ENCODE results near the gene RIC1.
A peak's percentile ranks its signal among the peaks of the same experiment; 100 is the strongest.

Gene RIC1

GRCh38 chr9:5608298-5609225, 20.3 kb upstream of the RIC1 start:
- Histone ChIP-seq H3K9ac (ENCODE audit: low read length) (peak overlapping the region; percentile 24), H3K9me3 (ENCODE audit: low read length) (no peaks in the 10 kb centered on the region), H3K27me3 (ENCODE audit: control insufficient read depth in 1 of 2, insufficient read depth in 2 of 2, low read length in 2 of 2) (no peaks in the 10 kb centered on the region), H3K4me1 (ENCODE audit: insufficient read depth, low read length) (peaks cover 5% of the 10 kb centered on the region), H3K27ac (ENCODE audit: low read depth, low read length) (no peak overlapping the region), H3K4me3 (ENCODE audit: low read depth in 1 of 2, low read length in 2 of 2) (peak overlapping the region in 1 of 2 donors; percentile 44), H3K36me3 (ENCODE audit: insufficient read depth, low read length) (no peaks in the 10 kb centered on the region)

DNA sequence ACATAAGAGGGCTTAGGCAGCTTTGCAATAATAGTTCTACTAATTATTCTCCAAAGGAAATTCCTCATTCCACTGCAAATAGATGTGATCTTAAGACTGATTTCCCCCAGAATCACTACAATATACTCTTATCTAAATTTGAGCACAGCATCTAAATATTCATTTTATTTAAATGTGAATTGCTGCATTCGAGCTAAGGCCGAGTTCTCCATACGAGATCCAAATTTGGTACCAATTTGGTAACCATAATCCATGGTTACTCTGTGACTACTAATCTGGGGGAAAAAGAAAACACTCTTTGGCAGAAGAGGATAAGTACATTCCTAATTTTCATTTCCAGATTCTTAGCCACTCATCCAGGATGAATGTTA, 19.7 kb upstream of the RIC1 start:
- H3K9ac ChIP-seq (ENCODE audit: low read length), result no peak overlapping the region
- peak overlapping the region in 1 of 2 donors; percentile 44 for H3K4me3 ChIP-seq (ENCODE audit: low read depth in 1 of 2, low read length in 2 of 2)
- H3K4me1 ChIP-seq (ENCODE audit: insufficient read depth, low read length), result peaks cover 5% of the 10 kb centered on the region
- no peaks in the 10 kb centered on the region for H3K27me3 ChIP-seq (ENCODE audit: control insufficient read depth in 1 of 2, insufficient read depth in 2 of 2, low read length in 2 of 2)
- H3K27ac ChIP-seq (ENCODE audit: low read depth, low read length), result no peak overlapping the region
- no peaks in the 10 kb centered on the region for H3K36me3 ChIP-seq (ENCODE audit: insufficient read depth, low read length)
- H3K9me3 ChIP-seq (ENCODE audit: low read length), result no peaks in the 10 kb centered on the region

DNA sequence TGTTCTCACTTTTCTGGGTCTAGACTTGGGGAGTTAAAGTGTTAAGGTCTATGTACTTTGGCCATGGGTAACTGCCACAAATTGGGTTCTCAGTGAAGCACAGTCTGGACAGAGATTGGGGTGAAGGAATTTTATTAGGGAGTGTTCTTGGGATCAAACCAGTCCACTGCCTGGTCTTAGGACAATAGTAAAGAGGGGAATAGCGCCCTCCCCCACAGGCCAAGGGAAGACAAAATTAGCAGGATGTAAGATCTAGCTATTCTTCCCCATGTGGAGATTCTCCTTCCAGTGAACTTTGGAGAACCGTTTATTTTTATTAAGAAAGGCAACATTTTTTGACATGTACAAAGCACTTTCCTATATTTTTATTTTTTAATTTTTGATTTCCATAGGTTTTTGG, 18.4 kb upstream of the RIC1 start:
- Histone ChIP-seq H3K9ac (ENCODE audit: low read length) (no peak overlapping the region), H3K27me3 (ENCODE audit: control insufficient read depth in 1 of 2, insufficient read depth in 2 of 2, low read length in 2 of 2) (no peaks in the 10 kb centered on the region), H3K4me3 (ENCODE audit: low read depth in 1 of 2, low read length in 2 of 2) (no peak overlapping the region), H3K36me3 (ENCODE audit: insufficient read depth, low read length) (no peaks in the 10 kb centered on the region), H3K27ac (ENCODE audit: low read depth, low read length) (no peak overlapping the region), H3K9me3 (ENCODE audit: low read length) (no peaks in the 10 kb centered on the region), H3K4me1 (ENCODE audit: insufficient read depth, low read length) (peaks cover 5% of the 10 kb centered on the region)

DNA sequence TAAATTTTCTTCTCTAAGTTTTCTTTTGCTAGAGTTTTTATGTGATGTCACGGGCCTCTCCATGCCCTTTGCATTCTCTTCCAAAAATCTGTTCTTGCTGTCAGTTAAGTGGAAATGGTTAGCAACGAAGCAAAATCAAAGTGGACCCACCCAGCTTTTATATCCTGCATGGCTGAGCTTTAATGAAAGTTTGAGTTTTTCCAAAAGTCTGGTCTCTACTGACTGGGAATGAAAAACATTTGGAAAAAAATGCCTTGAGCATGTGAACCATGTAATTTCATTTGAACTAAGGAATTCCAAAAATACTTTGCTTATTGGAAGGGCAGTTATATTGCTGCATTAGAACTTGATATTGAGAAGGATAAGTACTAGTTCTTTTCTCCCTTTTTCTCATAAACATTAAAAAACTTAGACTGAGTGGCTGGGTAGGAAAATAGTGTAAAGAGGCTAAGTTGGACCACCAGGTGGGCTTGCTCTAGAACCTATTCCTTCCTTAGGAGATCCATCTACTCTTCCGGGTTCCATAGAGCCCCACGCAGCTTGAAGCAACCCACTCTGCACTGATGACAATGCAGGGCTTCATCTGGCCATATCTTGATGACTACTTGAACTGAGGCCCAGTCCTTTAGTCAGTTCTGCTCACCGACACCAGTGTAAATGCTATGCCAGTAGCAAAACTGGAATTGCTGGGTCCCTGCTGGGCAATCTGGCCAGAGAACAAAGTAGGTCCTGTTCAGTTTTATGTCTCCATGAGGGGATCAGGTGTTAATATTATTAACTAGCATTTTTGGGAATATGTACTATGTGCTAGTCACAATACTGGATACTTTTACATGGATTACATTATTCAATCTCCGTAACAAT, 17.4 kb upstream of the RIC1 start:
- H3K4me3 ChIP-seq (ENCODE audit: low read depth in 1 of 2, low read length in 2 of 2), result no peak overlapping the region
- no peaks in the 10 kb centered on the region for H3K27me3 ChIP-seq (ENCODE audit: control insufficient read depth in 1 of 2, insufficient read depth in 2 of 2, low read length in 2 of 2)
- no peak overlapping the region for H3K27ac ChIP-seq (ENCODE audit: low read depth, low read length)
- no peak overlapping the region for H3K9ac ChIP-seq (ENCODE audit: low read length)
- no peaks in the 10 kb centered on the region for H3K9me3 ChIP-seq (ENCODE audit: low read length)
- H3K4me1 ChIP-seq (ENCODE audit: insufficient read depth, low read length), result peaks cover 5% of the 10 kb centered on the region
- H3K36me3 ChIP-seq (ENCODE audit: insufficient read depth, low read length), result no peaks in the 10 kb centered on the region

DNA sequence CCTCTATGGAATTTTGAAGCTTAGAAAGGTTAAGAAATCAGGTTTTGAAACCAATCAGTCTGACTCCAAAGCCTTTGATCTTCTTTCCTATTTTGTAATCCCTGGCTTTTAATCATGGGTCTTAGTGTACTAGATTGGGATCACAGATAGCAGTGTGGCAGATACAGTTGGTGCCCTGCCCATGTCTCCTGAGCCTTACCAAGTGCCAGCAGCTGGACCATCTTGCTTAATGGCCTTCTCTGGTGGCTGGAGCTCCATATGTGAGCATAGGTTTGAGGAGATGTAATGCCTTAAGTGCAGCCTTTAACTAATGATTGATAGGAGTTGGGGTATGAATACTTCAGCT, 16.7 kb upstream of the RIC1 start:
- Histone ChIP-seq H3K27ac (ENCODE audit: low read depth, low read length) (no peak overlapping the region), H3K36me3 (ENCODE audit: insufficient read depth, low read length) (no peaks in the 10 kb centered on the region), H3K4me3 (ENCODE audit: low read depth in 1 of 2, low read length in 2 of 2) (no peak overlapping the region), H3K9me3 (ENCODE audit: low read length) (no peaks in the 10 kb centered on the region), H3K4me1 (ENCODE audit: insufficient read depth, low read length) (peaks cover 5% of the 10 kb centered on the region), H3K27me3 (ENCODE audit: control insufficient read depth in 1 of 2, insufficient read depth in 2 of 2, low read length in 2 of 2) (no peaks in the 10 kb centered on the region), H3K9ac (ENCODE audit: low read length) (no peak overlapping the region)

DNA sequence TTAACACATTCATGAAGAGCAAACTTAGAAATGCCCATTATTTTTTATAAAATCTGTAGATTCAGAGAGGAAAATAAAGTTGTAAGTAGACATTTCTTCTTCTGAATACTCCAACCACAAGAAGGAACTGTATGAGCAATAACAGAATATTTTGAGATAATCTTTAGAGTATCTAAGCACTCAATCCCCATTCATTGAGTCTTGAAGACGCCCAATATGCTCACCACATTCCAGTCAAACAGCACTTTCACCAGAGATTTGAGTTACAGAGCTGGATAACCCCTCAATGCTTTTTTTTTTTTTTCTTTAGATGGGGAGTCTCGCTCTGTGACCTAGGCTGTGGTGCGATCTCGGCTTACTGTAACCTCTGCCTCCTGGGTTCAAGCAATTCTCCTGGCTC, 14.7 kb upstream of the RIC1 start:
- H3K4me3 ChIP-seq (ENCODE audit: low read depth in 1 of 2, low read length in 2 of 2), result no peak overlapping the region
- no peaks in the 10 kb centered on the region for H3K27me3 ChIP-seq (ENCODE audit: control insufficient read depth in 1 of 2, insufficient read depth in 2 of 2, low read length in 2 of 2)
- no peaks in the 10 kb centered on the region for H3K36me3 ChIP-seq (ENCODE audit: insufficient read depth, low read length)
- no peak overlapping the region for H3K27ac ChIP-seq (ENCODE audit: low read depth, low read length)
- H3K4me1 ChIP-seq (ENCODE audit: insufficient read depth, low read length), result no peaks in the 10 kb centered on the region
- no peaks in the 10 kb centered on the region for H3K9me3 ChIP-seq (ENCODE audit: low read length)
- H3K9ac ChIP-seq (ENCODE audit: low read length), result no peak overlapping the region

DNA sequence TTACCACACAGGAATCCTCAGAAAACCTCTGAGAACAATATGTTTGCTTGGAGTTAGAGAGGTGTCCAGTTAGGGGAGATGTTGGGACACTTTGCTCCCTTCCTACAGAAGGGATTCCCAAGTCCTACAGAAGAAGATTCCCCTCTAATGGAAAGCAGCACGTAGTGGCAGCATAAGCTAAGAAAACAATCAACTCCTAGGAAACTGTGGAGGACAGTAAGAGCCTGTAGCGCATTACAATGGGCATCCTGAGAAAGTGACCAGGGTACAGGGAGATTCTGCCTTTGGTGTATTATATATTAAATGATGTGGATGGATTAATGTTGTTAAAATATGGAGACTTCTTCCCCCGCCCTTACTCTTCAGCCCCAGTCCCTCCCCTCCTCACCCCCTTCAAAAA, 13.9 kb upstream of the RIC1 start:
- no peaks in the 10 kb centered on the region for H3K9me3 ChIP-seq (ENCODE audit: low read length)
- H3K4me1 ChIP-seq (ENCODE audit: insufficient read depth, low read length), result no peaks in the 10 kb centered on the region
- H3K4me3 ChIP-seq (ENCODE audit: low read depth in 1 of 2, low read length in 2 of 2), result no peak overlapping the region
- H3K27me3 ChIP-seq (ENCODE audit: control insufficient read depth in 1 of 2, insufficient read depth in 2 of 2, low read length in 2 of 2), result no peaks in the 10 kb centered on the region
- H3K9ac ChIP-seq (ENCODE audit: low read length), result no peak overlapping the region
- H3K36me3 ChIP-seq (ENCODE audit: insufficient read depth, low read length), result no peaks in the 10 kb centered on the region
- H3K27ac ChIP-seq (ENCODE audit: low read depth, low read length), result no peak overlapping the region

GRCh38 chr9:5617749-5618148, 11.2 kb upstream of the RIC1 start:
- Histone ChIP-seq H3K4me3 (ENCODE audit: low read depth in 1 of 2, low read length in 2 of 2) (no peak overlapping the region), H3K9ac (ENCODE audit: low read length) (no peak overlapping the region), H3K36me3 (ENCODE audit: insufficient read depth, low read length) (no peaks in the 10 kb centered on the region), H3K9me3 (ENCODE audit: low read length) (no peaks in the 10 kb centered on the region), H3K4me1 (ENCODE audit: insufficient read depth, low read length) (peaks cover 4% of the 10 kb centered on the region), H3K27me3 (ENCODE audit: control insufficient read depth in 1 of 2, insufficient read depth in 2 of 2, low read length in 2 of 2) (no peaks in the 10 kb centered on the region), H3K27ac (ENCODE audit: low read depth, low read length) (no peak overlapping the region)

GRCh38 chr9:5620494-5620893, 8.4 kb upstream of the RIC1 start:
- Histone ChIP-seq H3K9me3 (ENCODE audit: low read length) (no peaks in the 10 kb centered on the region), H3K27ac (ENCODE audit: low read depth, low read length) (no peak overlapping the region), H3K4me1 (ENCODE audit: insufficient read depth, low read length) (peaks cover 4% of the 10 kb centered on the region), H3K36me3 (ENCODE audit: insufficient read depth, low read length) (no peaks in the 10 kb centered on the region), H3K4me3 (ENCODE audit: low read depth in 1 of 2, low read length in 2 of 2) (no peak overlapping the region), H3K27me3 (ENCODE audit: control insufficient read depth in 1 of 2, insufficient read depth in 2 of 2, low read length in 2 of 2) (no peaks in the 10 kb centered on the region), H3K9ac (ENCODE audit: low read length) (no peak overlapping the region)

GRCh38 chr9:5621327-5621726, 7.6 kb upstream of the RIC1 start:
- Histone ChIP-seq H3K27ac (ENCODE audit: low read depth, low read length) (no peak overlapping the region), H3K9me3 (ENCODE audit: low read length) (no peaks in the 10 kb centered on the region), H3K9ac (ENCODE audit: low read length) (no peak overlapping the region), H3K27me3 (ENCODE audit: control insufficient read depth in 1 of 2, insufficient read depth in 2 of 2, low read length in 2 of 2) (no peaks in the 10 kb centered on the region), H3K4me3 (ENCODE audit: low read depth in 1 of 2, low read length in 2 of 2) (no peak overlapping the region), H3K4me1 (ENCODE audit: insufficient read depth, low read length) (peaks cover 4% of the 10 kb centered on the region), H3K36me3 (ENCODE audit: insufficient read depth, low read length) (no peaks in the 10 kb centered on the region)

- H3K4me1 ChIP-seq (ENCODE audit: insufficient read depth, low read length), result peaks cover 9% of the 10 kb centered on the region
- H3K9me3 ChIP-seq (ENCODE audit: low read length), result no peaks in the 10 kb centered on the region
- H3K36me3 ChIP-seq (ENCODE audit: insufficient read depth, low read length), result no peaks in the 10 kb centered on the region
- H3K9ac ChIP-seq (ENCODE audit: low read length), result no peak overlapping the region
- H3K27me3 ChIP-seq (ENCODE audit: control insufficient read depth in 1 of 2, insufficient read depth in 2 of 2, low read length in 2 of 2), result no peaks in the 10 kb centered on the region
- no peak overlapping the region for H3K4me3 ChIP-seq (ENCODE audit: low read depth in 1 of 2, low read length in 2 of 2)
- no peak overlapping the region for H3K27ac ChIP-seq (ENCODE audit: low read depth, low read length)
These were observed 6.9 kb upstream of the RIC1 start for GRCh38 chr9:5622016-5622415.

Data from muscle layer of colon (tissue), 2 donors.